Esophagus squamous epithelium (tissue), 5 donors: ENCODE results near the gene PLXNC1. TPM values are rescaled to one million over a fixed set of nuclear protein-coding genes. Genes with fewer than 3 reads are reported as not detected.

Experiments used
- DNase-seq: peaks from one replicate; lab custom pipeline; 2025; lab: John Stamatoyannopoulos, UW
- H3K27ac ChIP-seq, 4 donors: fragments of 200-600 bp; sonication (generic); one replicate each; pipeline ENCODE4 v1.5.1; 2016 to 2019; ENCODE audit warnings: mild to moderate bottlenecking in 1 of 4
- H3K27me3 ChIP-seq, 4 donors: fragments of 200-600 bp; sonication (generic); 1 replicate in 3 of 4; 2 replicates in 1 of 4; pipeline versions ENCODE4 v1.5.1 to v1.6.0; 2017 to 2021; ENCODE audit warnings: antibody characterized with exemption in 1 of 4
- H3K36me3 ChIP-seq, 3 donors: fragments of 200-600 bp; sonication (generic); one replicate each; pipeline ENCODE4 v1.5.1; 2016 to 2019
- H3K4me1 ChIP-seq, 3 donors: fragments of 200-600 bp; sonication (generic); one replicate each; pipeline ENCODE4 v1.5.1; 2017 to 2019
- H3K4me3 ChIP-seq, 4 donors: fragments of 200-600 bp; sonication (generic); 1 replicate in 3 of 4; 2 replicates in 1 of 4; pipeline ENCODE4 v1.5.1; 2016 to 2019; ENCODE audit warnings: mild to moderate bottlenecking in 2 of 4, moderate library complexity in 1 of 4
- H3K9me3 ChIP-seq, 3 donors: fragments of 200-600 bp; sonication (generic); one replicate each; pipeline ENCODE4 v1.5.1; 2016 to 2019
- CTCF ChIP-seq, 6 experiments: fragments of 450-650 bp in 4 of 6; fragments of 200-600 bp in 2 of 6; sonication (generic) in 2 of 6; IDR thresholded peaks; one replicate each; pipeline ENCODE4 v1.5.1; 2016 to 2019; ENCODE audit warnings: antibody characterized with exemption in 6 of 6, mild to moderate bottlenecking in 4 of 6, moderate library complexity in 4 of 6
- POLR2A ChIP-seq, 4 donors: fragments of 450-650 bp; IDR thresholded peaks; one replicate each; pipeline ENCODE4 v1.6.1; 2017; ENCODE audit warnings: antibody characterized with exemption in 4 of 4, mild to moderate bottlenecking in 4 of 4, moderate library complexity in 3 of 4
- WGBS, 2 donors: methylation state at CpG; one replicate each; pipeline ENCODE4 v1.1.5; 2018; 5-methylcytosine and 5-hydroxymethylcytosine counted together
- intact Hi-C: fragments of 100-400 bp; cut with DNase I; formaldehyde crosslinking; loops from one replicate; pipeline ENCODE4 v1.15.0; 2022
- total RNA-seq, 4 donors: library from RNA; depleted of rRNA; stranded (reverse); fragments of >200 nt; gene quantifications; one replicate each; pipeline ENCODE4 v1.1.0, GENCODE V29; 2016
- donor health status: DM: yes; HTN: yes; CAD: no.

Gene PLXNC1
- total RNA-seq, 4 donors from 2014 or later: 1.0 to 6.7 (median 2.6) TPM

- H3K4me3 ChIP-seq: no peak overlapping the region
- no peak overlapping the region for H3K27ac ChIP-seq
- no peak for DNase-seq
- H3K36me3 ChIP-seq: no peaks in the 10 kb centered on the region
- H3K9me3 ChIP-seq: no peaks in the 10 kb centered on the region
- 75 to 77% methylated on average over 6 of the region's 6 CpGs for WGBS, 2 donors
- H3K4me1 ChIP-seq: no peaks in the 10 kb centered on the region
- H3K27me3 ChIP-seq: peaks cover 0 to 48% (median 0%) of the 10 kb centered on the region in 4 donors
- TF ChIP-seq POLR2A (IDR thresholded peaks at IDR 0.05) (no peak), CTCF (IDR thresholded peaks at IDR 0.05) (no peak)
- intact Hi-C loops: no loop called here
Observed at GRCh38 chr12:94165670-94166364, 17.4 kb downstream of the PLXNC1 start.

- Histone ChIP-seq H3K27ac (no peak overlapping the region), H3K9me3 (no peaks in the 10 kb centered on the region), H3K4me3 (no peak overlapping the region), H3K27me3 (peaks cover 0 to 48% (median 0%) of the 10 kb centered on the region in 4 donors), H3K36me3 (no peaks in the 10 kb centered on the region), H3K4me1 (no peaks in the 10 kb centered on the region)
- 71 to 80% methylated on average over 8 of the region's 8 CpGs for WGBS, 2 donors
- DNase-seq: no peak
- intact Hi-C loops: no loop called here
- no peak for TF ChIP-seq CTCF (IDR thresholded peaks at IDR 0.05)
- no peak for TF ChIP-seq POLR2A (IDR thresholded peaks at IDR 0.05)
Observed at GRCh38 chr12:94167071-94167755, 18.8 kb downstream of the PLXNC1 start.

DNA sequence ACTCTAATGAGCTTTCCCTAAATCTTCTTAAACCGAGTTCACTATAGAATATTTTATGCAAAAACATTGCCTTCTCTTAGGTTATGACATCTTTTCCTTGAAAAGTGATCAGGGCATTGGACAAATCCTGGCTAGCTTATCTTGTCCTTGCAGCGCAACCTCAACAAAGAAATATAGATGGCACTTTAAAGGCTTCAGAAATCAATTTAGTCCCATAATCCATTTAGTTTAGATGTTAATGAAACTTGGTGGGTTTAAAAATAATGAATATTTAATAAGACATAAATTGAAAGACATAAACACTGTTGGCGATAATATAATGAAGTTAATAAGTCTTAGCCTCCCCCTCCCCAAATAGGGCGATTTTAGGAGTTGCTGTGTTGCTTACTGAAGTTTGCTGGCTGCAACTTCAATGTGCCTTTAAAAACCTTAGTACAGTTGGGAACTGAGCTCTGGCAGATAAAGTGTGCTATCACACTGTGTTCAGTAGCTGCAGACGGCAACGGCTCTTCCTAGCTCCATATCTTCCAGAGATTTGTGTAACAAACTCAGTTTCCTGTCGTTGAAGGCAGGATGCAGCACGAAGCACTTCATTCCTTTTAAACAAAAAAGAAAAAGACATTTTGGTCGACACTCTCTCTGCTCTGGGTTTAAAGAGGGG, 19.5 kb downstream of the PLXNC1 start:
- WGBS, 2 donors: 50% methylated on average over 9 of the region's 9 CpGs
- intact Hi-C loops: no loop called here
- no peak for DNase-seq
- no peak overlapping the region for H3K4me3 ChIP-seq
- no peak overlapping the region for H3K27ac ChIP-seq
- no peaks in the 10 kb centered on the region for H3K9me3 ChIP-seq
- peaks cover 0 to 48% (median 0%) of the 10 kb centered on the region in 4 donors for H3K27me3 ChIP-seq
- no peaks in the 10 kb centered on the region for H3K36me3 ChIP-seq
- TF ChIP-seq CTCF (IDR thresholded peaks at IDR 0.05): no peak
- no peak for TF ChIP-seq POLR2A (IDR thresholded peaks at IDR 0.05)
- H3K4me1 ChIP-seq: no peaks in the 10 kb centered on the region

- no peaks in the 10 kb centered on the region for H3K36me3 ChIP-seq
- no peaks in the 10 kb centered on the region for H3K9me3 ChIP-seq
- peaks cover 0 to 4% (median 0%) of the 10 kb centered on the region in 3 donors for H3K4me1 ChIP-seq
- intact Hi-C loops: no loop called here
- H3K4me3 ChIP-seq: no peak overlapping the region
- H3K27ac ChIP-seq: no peak overlapping the region
- WGBS, 2 donors: 71 to 74% methylated on average over 1 of the region's 1 CpG
- TF ChIP-seq CTCF (IDR thresholded peaks at IDR 0.05): no peak
- no peak for TF ChIP-seq POLR2A (IDR thresholded peaks at IDR 0.05)
- peaks cover 0 to 48% (median 0%) of the 10 kb centered on the region in 4 donors for H3K27me3 ChIP-seq
- DNase-seq: no peak
Observed at GRCh38 chr12:94169495-94169894, 21.1 kb downstream of the PLXNC1 start.
